ENCODE measurements around the gene SIGLEC11.
"Not testable (repeated sequence)": the region's sequence is repeated elsewhere in the genome, so short reads cannot be mapped to it uniquely, and the experiment has no call there.

SIGLEC11 gene, protein sequence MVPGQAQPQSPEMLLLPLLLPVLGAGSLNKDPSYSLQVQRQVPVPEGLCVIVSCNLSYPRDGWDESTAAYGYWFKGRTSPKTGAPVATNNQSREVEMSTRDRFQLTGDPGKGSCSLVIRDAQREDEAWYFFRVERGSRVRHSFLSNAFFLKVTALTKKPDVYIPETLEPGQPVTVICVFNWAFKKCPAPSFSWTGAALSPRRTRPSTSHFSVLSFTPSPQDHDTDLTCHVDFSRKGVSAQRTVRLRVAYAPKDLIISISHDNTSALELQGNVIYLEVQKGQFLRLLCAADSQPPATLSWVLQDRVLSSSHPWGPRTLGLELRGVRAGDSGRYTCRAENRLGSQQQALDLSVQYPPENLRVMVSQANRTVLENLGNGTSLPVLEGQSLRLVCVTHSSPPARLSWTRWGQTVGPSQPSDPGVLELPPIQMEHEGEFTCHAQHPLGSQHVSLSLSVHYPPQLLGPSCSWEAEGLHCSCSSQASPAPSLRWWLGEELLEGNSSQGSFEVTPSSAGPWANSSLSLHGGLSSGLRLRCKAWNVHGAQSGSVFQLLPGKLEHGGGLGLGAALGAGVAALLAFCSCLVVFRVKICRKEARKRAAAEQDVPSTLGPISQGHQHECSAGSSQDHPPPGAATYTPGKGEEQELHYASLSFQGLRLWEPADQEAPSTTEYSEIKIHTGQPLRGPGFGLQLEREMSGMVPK

DNA sequence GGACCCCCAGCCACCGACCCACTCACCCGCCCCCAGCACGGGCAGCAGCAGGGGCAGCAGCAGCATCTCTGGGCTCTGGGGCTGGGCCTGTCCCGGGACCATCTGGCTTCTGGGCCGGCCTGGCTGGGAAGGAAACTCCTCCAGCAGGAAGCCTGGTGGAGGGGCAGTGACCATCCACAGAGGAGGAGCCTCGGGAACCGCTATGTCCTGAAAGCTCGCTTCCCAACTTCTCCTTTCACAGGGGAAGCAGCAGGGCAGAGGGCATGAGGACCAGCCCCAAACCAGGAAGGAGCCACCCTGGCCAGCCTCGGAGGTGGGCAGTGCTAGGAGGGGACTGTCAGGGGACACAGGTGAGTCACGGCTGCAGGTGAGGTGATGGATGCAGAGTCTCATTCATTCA, at the start of gene SIGLEC11:
TSS of gene SIGLEC11 (minus strand) at position 193 of the 400 bp plus-strand sequence. CDS start at position 102, 91 bp downstream.
- DNase-seq (ENCODE audit: low read depth, low spot score) = not testable (repeated sequence)

DNA sequence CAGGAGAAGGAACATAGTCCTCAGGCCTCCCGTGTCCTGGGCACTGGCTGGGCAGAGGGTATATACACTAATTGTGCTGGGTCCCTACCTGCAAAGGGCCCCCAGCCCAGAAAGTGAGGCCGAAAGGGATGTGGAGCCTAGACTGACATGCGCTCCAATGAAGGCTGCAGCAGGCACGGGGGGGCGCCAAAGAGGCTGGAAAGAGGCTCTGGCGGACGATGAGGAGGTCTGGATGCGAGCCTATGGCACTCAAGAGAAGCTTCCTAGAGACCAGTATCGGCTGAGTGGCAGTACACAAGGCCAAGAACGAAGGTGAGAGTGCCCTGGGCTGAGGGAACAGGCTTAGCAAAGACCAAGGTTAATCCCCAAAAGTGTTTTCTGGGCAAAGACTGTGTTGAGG, 47.6 kb upstream of the SIGLEC11 start:
- peak; percentile 66 for DNase-seq (ENCODE audit: low read depth, low spot score)

DNA sequence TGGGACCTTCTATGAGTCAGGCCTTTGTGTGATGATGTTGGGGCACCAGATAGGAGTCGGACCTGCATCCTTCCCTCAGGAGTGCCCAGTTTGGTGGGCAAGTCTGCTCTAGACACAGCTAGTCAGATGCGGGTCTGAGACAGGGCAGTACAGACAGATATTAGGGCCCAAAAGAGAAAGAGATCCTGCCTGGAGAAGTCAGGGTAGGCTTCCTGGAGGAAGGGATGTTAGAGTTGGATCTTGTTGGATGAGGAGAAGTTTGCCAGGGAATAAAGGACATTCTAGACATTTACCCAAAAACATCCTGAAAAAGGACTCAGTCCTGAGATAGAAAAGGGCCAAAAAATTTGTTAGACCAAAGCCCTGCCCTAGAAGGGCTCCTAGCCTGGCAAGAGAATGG, 47.0 kb upstream of the SIGLEC11 start:
- DNase-seq (ENCODE audit: low read depth, low spot score) = no peak

DNA sequence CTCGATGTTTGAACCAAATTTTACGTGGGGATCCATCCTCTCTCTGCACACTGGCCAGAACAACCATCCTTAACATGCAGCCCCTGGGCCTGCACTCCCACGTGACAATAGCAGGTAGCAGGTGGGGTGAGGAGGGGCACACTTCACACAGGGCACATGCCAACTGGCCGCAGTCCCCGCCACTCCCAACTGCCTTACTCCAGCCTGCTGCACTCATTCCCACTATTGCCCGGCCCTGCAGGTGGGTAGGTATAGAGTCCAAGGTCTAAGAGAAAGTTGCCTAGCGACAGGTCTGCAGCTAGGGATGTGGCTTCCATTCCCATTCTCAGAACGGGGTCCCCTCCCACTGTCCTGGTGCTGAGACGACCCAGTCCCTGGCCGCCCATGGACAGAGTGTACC, 46.2 kb upstream of the SIGLEC11 start:
- no peak for DNase-seq (ENCODE audit: low read depth, low spot score)

DNA sequence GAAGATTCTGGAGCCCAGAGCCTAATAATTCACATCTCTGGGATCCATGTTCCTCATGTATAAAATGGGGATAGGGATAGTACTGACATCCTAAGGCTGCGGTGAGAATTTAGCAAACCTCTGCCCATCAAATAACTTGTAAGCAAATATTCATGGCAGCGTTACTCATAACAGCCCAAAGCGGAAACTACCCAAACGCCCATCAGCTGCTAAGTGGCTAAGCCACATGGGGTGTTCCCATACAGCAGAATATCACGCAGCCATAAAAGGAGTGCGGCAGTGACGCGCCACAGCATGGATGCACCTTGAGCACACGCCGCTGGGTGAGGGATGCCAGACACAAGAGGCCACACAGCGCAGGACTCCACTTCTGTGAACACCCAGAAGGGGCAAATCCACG, 44.5 kb upstream of the SIGLEC11 start:
- no peak for DNase-seq (ENCODE audit: low read depth, low spot score)

DNA sequence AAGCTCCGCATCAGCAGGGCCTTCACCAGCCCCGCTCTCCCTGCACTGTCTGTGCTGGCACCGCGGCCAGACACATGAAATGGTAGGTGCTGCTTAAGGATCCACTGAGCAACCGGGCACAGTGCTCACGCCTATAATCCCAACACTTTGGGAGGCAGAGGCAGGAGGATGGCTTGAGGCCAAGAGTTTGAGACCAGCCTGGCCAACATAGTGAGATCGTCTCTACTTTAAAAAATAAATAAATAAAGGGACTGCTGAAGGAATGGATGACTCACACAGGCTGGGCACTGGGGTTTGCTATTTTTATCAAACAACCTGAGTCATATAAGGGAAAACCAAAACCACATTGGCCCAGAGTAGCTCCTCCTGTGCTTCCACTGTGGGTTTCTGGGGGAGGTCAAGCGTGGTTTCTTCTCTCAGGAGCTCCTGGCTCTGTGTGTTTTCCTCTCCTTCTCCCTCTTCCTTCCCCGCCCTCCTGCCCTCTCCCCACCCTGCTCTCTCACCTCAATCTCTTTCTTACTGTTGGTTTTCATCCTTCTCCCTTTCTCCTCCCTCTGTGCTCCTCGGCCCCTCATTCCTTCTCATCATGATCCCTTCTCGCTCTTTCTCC, 42.9 kb upstream of the SIGLEC11 start:
- DNase-seq (ENCODE audit: low read depth, low spot score) = no peak

DNA sequence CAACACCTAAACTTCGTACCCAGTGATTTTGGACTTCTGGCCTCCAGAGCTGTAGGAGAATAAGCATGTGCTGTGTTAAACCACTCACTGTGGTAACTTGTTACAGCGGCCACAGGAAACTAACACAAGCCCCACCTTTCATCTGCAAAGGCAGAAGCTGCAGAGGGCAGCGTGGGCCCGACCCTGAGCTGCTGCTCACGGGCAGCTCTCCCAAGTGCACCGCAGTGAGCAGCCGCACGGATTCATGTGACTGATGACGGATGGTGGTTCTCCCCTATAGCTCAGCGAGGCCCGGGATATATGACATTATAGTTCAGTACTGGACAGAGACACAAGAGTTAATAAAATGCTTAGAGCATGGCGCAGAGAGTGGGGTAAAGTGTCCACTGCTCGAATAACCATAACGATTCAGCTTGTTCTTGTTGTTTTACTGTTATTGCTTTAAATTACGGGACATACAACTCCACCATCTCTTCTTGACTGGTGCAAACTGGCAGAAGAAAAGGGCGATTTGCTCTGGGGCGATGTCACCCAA, 42.3 kb upstream of the SIGLEC11 start:
- DNase-seq (ENCODE audit: low read depth, low spot score) = no peak

DNA sequence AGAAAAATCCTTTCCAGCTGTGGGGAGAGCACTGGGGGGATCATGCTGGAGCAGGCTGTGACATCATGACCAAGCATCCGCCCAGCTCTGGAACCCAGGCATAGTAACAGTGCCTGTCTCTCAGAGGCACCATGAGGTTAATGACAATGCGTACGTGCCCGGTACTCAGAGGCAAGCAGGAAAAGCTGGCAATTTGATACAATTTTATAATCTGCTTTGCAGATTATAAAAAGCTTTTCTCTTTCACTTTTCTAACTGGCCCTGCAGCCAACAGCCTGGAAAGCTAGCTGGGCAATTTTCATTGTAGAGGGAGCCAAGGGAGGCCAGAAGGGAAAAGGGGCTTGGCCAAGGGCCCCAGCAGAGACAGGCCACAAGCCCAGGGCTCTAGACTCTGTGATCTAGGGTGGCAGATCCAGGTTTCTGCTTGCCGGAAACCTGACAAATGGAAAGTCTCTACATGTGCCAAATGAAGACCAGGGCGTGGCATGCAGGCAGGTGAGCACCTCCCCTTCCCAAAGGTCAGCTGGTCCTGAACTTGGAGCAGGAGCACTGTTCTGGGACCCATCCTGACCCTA, 41.5 kb upstream of the SIGLEC11 start:
- no peak for DNase-seq (ENCODE audit: low read depth, low spot score)

DNA sequence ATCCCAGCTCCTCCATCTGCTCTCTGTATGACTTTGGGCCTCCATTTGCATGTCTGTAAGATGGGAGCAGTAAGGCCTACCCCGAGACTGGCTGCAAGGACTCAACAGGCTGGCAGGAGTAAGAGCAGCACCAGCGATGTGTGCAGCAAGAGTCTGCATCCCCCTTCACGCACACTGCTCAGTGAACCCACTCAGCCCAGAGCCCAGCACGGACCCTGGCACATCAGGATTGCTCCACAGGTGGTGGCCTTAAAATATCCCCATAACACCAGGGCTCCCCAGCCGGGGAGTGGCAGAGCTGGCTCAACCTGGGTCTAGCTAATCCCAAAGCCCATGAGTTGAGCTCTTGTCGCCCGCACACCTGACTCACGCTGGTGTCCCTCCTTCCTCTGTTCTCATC, 40.8 kb upstream of the SIGLEC11 start:
- no peak for DNase-seq (ENCODE audit: low read depth, low spot score)

DNA sequence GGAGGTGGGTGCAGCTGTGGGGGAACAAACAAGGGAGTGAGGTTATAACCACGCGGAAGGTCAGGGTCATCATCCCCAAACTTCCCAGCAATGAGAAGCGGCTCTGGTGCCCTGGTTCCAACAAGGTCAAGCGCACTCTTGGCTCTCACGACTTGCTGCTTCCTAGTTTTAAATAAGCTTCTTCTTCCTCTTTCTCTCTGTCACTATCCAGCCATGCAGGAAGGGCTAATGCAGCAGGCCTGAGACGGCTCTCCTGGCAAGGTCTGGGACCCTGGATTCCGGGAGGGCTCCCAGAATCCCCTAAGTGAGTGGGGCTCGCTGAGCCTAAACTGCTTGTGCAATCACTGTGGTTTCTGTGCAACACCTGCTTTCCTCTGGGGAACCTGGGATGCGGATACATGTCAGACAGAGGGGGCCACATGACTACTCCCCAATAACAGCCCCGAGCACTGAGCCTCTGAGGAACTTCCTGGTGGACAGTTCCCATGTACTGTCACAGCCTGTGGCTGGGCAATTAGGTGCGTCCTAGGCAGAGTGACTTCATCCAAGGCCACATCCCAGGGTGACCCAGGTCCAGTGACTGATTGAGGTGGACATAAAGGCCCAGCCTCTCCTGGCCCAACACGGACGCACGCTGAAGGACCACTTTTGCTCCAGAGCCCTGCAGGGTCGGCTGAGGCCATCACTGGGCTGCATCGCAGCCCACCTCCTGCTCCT, 40.0 kb upstream of the SIGLEC11 start:
- DNase-seq (ENCODE audit: low read depth, low spot score) = no peak

DNA sequence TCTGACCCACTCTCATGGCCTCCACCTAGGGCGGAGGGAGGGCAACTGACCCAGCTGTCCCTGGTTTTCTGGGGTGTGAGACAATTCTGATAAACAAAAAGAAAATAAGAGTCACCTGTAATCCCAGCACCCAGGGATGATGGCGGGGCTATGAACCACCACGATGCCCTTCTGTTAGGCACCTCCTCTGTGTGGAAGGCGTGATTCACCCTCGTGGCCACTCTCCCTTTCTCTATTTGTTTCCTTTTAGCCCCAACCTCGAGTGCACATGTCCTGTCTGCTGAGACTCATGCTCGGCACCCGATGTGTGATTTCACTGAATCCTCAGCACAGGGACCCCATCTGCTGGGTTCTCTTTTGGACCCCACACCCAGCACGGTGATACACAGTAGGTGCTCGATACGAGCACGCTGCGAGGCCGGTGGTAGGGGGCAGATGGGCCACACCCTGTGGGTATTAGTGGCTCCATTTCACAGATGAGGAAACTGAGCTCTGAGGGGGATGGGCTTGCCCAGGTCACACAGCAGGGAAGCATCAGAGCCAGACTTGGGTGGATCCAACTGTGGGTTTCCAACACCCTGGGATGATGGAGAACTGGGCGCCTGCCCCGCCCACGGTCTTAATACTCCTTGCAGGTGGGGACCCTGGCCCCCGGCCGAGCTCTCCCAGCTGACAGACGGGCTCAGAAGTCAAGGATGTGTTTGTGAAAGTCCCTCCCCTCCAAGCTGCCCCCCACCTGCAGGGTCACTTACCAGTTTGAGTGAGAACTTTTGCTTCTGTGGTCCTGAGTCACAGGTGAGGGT, 39.3 kb upstream of the SIGLEC11 start:
- DNase-seq (ENCODE audit: low read depth, low spot score) = no peak

DNA sequence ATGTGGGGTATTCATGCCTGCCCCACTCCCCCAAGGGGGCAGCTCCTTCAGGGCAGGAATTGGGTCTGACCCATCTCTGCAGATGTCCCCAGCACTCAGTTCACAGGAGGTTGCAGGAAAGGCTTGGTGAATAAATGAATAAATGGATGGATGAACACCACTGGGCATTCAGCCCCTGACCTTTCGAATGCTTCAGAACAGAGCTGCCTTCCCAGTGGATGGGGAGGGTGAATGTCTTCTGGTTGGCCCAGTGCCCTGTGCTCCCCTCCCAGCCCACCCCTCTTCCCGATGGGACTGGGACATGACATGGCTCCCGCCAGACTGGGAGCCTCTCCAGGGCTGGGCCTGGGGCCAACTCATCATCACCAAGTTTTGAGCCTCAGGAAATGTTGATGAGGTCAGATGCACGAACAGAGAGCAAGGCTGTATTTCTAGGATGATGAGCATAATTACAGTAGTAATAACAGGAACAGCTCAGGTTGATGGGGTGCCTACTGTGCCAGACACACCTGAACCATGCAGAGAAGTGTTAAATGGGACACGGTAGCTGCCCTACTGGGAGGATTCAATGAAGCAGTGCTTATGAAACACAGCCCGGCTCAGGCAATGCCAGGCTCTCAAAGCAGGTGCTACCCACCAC, 38.5 kb upstream of the SIGLEC11 start:
- no peak for DNase-seq (ENCODE audit: low read depth, low spot score)

DNA sequence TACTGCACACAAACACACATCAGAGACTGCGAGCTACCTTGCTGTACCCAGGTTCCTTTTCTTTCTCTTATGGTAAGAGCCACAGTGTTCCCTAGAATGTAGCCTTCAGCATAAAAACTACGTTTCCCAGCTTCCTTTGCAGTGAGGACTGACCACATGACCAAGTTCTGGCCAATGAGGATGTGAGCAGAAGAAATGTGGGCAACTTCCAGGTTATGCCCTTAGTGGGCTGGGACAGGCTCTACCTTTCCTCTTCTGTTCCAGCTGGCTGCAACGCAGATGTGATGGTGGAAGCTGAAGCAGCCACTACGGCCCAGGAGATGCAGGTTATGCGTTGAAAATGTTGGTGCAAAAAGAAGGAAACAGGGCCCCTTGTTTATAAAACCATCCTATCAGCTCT, 36.7 kb upstream of the SIGLEC11 start:
- DNase-seq (ENCODE audit: low read depth, low spot score) = peak; percentile 59

DNA sequence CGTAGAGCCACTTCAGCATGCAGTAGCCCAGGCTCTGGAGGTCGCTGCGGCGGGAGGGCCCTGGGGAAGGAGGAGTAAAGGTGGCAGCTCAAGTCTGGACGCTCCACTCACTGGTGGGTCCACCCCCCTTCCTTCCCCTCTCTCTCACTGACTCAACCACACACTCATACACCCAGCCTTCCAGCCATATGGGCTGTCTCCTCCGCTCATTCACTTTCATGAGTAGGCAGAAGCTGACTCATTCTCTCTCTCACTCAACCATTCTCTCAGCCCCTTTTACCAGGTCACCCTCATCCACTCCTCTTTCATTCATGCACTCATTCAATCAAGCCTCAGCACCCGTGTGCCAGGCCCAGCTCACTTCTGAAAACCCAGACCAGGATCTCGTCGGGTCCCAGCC, 27.5 kb upstream of the SIGLEC11 start:
- no peak for DNase-seq (ENCODE audit: low read depth, low spot score)

DNA sequence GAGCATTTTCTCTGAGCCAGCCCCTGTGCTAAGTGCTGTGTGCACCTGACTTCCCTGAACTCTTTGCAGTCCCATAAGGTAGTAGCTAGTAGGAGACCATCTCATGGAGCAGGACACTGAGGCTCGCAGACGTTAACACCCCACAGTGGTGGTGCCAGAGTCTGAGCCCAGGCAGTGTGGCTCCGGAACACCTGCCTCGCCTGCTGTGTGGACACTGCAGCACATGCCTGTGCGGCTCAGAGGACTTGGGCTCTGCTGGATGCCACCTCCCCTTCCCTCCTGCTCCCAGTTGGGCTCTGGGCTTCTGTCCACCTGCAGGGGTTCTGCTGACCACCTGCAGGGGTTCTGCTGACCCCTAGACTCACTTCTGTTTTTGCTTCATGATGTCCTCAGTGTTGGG, 27.0 kb upstream of the SIGLEC11 start:
- DNase-seq (ENCODE audit: low read depth, low spot score) = no peak

DNA sequence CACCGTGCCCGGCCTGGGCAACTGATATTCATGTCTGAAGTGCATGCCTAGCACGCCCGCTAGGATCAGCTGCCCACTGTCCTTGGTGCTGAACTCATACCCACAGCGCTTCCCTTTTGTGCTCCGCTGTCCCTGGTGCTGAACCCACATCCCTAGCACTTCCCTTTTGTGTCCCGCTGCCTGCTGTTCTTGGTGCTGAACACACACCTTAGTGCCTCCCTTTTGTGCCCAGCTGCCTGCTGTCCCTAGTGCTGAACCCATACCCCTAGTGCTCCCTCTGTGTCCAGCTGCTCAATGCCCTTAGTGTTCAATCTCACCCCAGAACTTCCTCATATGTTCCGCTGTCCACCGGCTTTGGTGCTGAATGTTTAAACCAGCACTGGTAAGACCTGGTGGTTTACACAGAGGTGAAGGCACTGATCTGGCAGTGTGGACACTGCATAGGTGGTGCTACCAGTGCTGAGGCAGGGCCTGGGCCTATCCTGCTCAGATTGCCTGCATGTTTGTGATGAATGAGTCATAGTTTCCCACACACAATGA, 26.3 kb upstream of the SIGLEC11 start:
- DNase-seq (ENCODE audit: low read depth, low spot score) = peak; percentile 99

DNA sequence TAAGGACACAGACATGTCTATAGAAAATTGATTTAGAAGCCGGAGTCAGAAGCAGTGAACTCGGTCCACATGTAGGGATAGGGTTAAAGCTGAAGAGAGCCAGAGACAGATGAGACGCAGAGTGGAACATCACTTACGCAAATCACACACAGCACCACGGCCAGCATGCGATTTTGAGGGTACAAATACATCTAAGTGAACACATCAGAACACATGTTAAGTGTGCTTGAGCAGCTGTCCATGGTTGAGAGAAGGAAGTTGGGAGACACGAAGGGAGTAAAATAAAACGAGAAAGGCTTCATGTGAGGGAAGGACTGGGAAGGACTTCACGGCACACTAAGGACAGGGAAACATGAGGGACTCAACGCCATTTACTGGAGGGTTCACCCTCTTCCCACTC, 25.4 kb upstream of the SIGLEC11 start:
- DNase-seq (ENCODE audit: low read depth, low spot score) = no peak

DNA sequence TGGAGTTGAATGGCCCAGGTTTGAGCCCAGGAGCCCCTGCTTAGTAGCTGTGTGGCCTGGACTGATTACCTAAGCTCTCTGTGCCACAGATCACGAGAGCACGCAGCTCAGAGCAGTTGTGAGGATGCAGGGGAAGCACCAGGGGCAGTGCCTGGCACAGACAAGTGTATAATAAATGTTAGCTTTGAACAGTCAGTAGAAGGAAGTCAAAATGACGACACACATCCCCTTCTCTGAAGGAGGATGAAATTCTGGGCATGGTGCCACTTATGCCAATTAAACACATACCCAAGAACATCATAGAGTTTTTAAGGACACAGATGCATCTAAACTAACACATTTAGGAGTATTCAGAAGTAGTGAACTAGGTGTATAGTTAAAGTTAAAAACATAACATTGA, 24.9 kb upstream of the SIGLEC11 start:
- DNase-seq (ENCODE audit: low read depth, low spot score) = no peak

DNA sequence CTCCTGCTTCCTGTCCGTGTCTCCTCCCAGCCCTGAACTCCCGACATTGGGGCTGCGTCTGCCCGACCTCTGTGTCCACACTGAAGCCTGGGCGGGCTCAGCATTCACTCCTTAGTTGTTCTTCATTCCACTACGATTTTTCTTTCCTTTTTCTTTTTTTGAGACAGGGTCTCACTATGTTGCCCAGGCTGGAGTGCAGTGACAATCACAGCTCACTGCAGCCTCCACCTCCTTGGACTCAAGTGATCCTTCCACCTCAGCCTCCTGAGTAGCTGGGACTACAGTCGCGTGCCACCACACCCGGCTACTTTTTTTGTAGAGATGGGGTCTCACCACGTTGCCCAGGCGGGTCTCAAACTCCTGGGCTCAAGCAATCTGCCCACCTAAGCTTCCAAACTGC, 23.5 kb upstream of the SIGLEC11 start:
- no peak for DNase-seq (ENCODE audit: low read depth, low spot score)
